Mesenchymal stem cell (in vitro differentiated cells and primary cell): ENCODE results near the gene KPNA2.
A peak's percentile ranks its signal among the peaks of the same experiment; 100 is the strongest.

ENCODE experiments used
- DNase-seq: peaks from one replicate; pipeline ENCODE4 v3.0.0-alpha.2; 2013
- H2AFZ ChIP-seq: one replicate; pipeline ENCODE4 v1.6.1; 2013; ENCODE audit warnings: low read depth, mild to moderate bottlenecking, control low read depth, inconsistent platforms, low read length, moderate library complexity
- H2AK5ac ChIP-seq: 2 replicates; pipeline ENCODE4 v1.6.1; 2013; ENCODE audit warnings: low read length, moderate library complexity, mild to moderate bottlenecking, inconsistent platforms; ENCODE audit not compliant: severe bottlenecking
- H2BK120ac ChIP-seq: one replicate; pipeline ENCODE4 v1.6.1; 2013; ENCODE audit warnings: low read depth, mild to moderate bottlenecking, inconsistent platforms, low read length, moderate library complexity
- H2BK12ac ChIP-seq, 2 experiments: one replicate each; pipeline ENCODE4 v1.6.1; 2013; ENCODE audit warnings: inconsistent platforms in 2 of 2, low read length in 2 of 2, mild to moderate bottlenecking in 2 of 2, moderate library complexity in 2 of 2, control low read depth in 1 of 2
- H2BK15ac ChIP-seq: one replicate; pipeline ENCODE4 v1.6.1; 2013; ENCODE audit warnings: mild to moderate bottlenecking, low read depth, inconsistent platforms; ENCODE audit not compliant: poor library complexity, severe bottlenecking
- H2BK5ac ChIP-seq: 2 replicates; pipeline ENCODE4 v1.6.1; 2013; ENCODE audit warnings: low read depth, mild to moderate bottlenecking, low read length, control low read depth, inconsistent platforms; ENCODE audit not compliant: poor library complexity, severe bottlenecking
- H3K14ac ChIP-seq, 2 experiments: one replicate each; pipeline ENCODE4 v1.6.1; 2013; ENCODE audit warnings: inconsistent platforms in 2 of 2, low read length in 2 of 2, control low read depth in 1 of 2, mild to moderate bottlenecking in 1 of 2, moderate library complexity in 1 of 2
- H3K18ac ChIP-seq, 2 experiments: one replicate each; pipeline ENCODE4 v1.6.1; 2013; ENCODE audit warnings: inconsistent platforms in 2 of 2, low read length in 2 of 2, control low read depth in 1 of 2, low read depth in 1 of 2, mild to moderate bottlenecking in 1 of 2
- H3K23ac ChIP-seq, 2 experiments: one replicate each; pipeline ENCODE4 v1.6.1; 2013; ENCODE audit warnings: inconsistent platforms in 2 of 2, low read length in 2 of 2, mild to moderate bottlenecking in 2 of 2, moderate library complexity in 2 of 2, control low read depth in 1 of 2
- H3K27ac ChIP-seq: 2 replicates; pipeline ENCODE4 v1.5.1; 2013; ENCODE audit warnings: mild to moderate bottlenecking, moderate library complexity, low read length, control low read depth, inconsistent platforms; ENCODE audit not compliant: poor library complexity, severe bottlenecking
- H3K27me3 ChIP-seq, 2 experiments: 2 replicates each; pipeline versions ENCODE4 v1.6.1 to v1.7.0; 2013; ENCODE audit warnings: low read length in 2 of 2, mild to moderate bottlenecking in 2 of 2, moderate library complexity in 2 of 2, control low read depth in 1 of 2, inconsistent platforms in 1 of 2; ENCODE audit not compliant: control insufficient read depth in 1 of 2, insufficient read depth in 1 of 2
- H3K36me3 ChIP-seq, 2 experiments: 2 replicates each; pipeline versions ENCODE4 v1.6.1 to v1.7.0; 2013; ENCODE audit warnings: low read length in 2 of 2, control low read depth in 1 of 2, inconsistent platforms in 1 of 2, low read depth in 1 of 2, mild to moderate bottlenecking in 1 of 2; ENCODE audit not compliant: insufficient read depth in 2 of 2, control insufficient read depth in 1 of 2
- H3K4ac ChIP-seq, 2 experiments: one replicate each; pipeline ENCODE4 v1.6.1; 2013; ENCODE audit warnings: inconsistent platforms in 2 of 2, low read length in 2 of 2, mild to moderate bottlenecking in 2 of 2, moderate library complexity in 2 of 2, control low read depth in 1 of 2, low read depth in 1 of 2
- H3K4me1 ChIP-seq: 2 replicates; pipeline ENCODE4 v1.6.1; 2013; ENCODE audit warnings: low read depth, low read length, control low read depth; ENCODE audit not compliant: control insufficient read depth, insufficient read depth
- H3K4me2 ChIP-seq: 2 replicates; pipeline ENCODE4 v1.6.1; 2013; ENCODE audit warnings: low read length, mild to moderate bottlenecking, inconsistent platforms; ENCODE audit not compliant: poor library complexity, severe bottlenecking
- H3K4me3 ChIP-seq, 2 experiments: 2 replicates each; pipeline versions ENCODE4 v1.5.1 to v1.7.0; 2013; ENCODE audit warnings: low read length in 2 of 2, mild to moderate bottlenecking in 2 of 2, control low read depth in 1 of 2, low read depth in 1 of 2; ENCODE audit not compliant: insufficient read depth in 1 of 2
- H3K79me1 ChIP-seq: replicated peaks from 2 replicates; pipeline ENCODE4 v1.6.1; 2013; ENCODE audit warnings: mild to moderate bottlenecking, control low read depth, low read length, inconsistent platforms; ENCODE audit not compliant: poor library complexity, severe bottlenecking
- H3K9ac ChIP-seq: 2 replicates; pipeline ENCODE4 v1.7.0; 2013; ENCODE audit warnings: mild to moderate bottlenecking, low read length, moderate library complexity
- H3K9me3 ChIP-seq: 2 replicates; pipeline ENCODE4 v1.7.0; 2013; ENCODE audit warnings: mild to moderate bottlenecking, low read length; ENCODE audit not compliant: control insufficient read depth
- H4K8ac ChIP-seq: one replicate; pipeline ENCODE4 v1.6.1; 2013; ENCODE audit warnings: inconsistent platforms, mild to moderate bottlenecking, low read length, moderate library complexity
- H4K91ac ChIP-seq: one replicate; pipeline ENCODE4 v1.6.1; 2013; ENCODE audit warnings: mild to moderate bottlenecking, low read length, inconsistent platforms
- whole genome bisulfite sequencing: methylation state at CpG from one replicate; pipeline ENCODE4 v1.1.7; 2013; ENCODE audit warnings: mixed read lengths; 5-methylcytosine and 5-hydroxymethylcytosine counted together

KPNA2 gene

GRCh38 chr17:67999291-67999911 lies 36.1 kb upstream of the KPNA2 start:
- no peaks in the 10 kb centered on the region for H3K79me1 ChIP-seq
- no peak overlapping the region for H3K27ac ChIP-seq
- H3K9me3 ChIP-seq: no peaks in the 10 kb centered on the region
- H3K4me3 ChIP-seq: no peak overlapping the region
- DNase-seq: no peak
- no peak overlapping the region for H3K4me2 ChIP-seq
- no peak overlapping the region for H3K23ac ChIP-seq
- H4K8ac ChIP-seq: no peak overlapping the region
- H2BK15ac ChIP-seq: no peak overlapping the region
- H2AFZ ChIP-seq: no peak overlapping the region
- H2BK120ac ChIP-seq: no peak overlapping the region
- H3K14ac ChIP-seq: no peak overlapping the region
- H3K36me3 ChIP-seq: no peaks in the 10 kb centered on the region
- no peak overlapping the region for H2AK5ac ChIP-seq
- no peak overlapping the region for H3K9ac ChIP-seq
- H3K4ac ChIP-seq: no peak overlapping the region
- no peak overlapping the region for H4K91ac ChIP-seq
- no peaks in the 10 kb centered on the region for H3K27me3 ChIP-seq
- no peak overlapping the region for H2BK5ac ChIP-seq
- H2BK12ac ChIP-seq: no peak overlapping the region
- no peak overlapping the region for H3K18ac ChIP-seq
- 89% methylated on average over 1 of the region's 3 CpGs for WGBS
- peaks cover 10% of the 10 kb centered on the region for H3K4me1 ChIP-seq

DNA sequence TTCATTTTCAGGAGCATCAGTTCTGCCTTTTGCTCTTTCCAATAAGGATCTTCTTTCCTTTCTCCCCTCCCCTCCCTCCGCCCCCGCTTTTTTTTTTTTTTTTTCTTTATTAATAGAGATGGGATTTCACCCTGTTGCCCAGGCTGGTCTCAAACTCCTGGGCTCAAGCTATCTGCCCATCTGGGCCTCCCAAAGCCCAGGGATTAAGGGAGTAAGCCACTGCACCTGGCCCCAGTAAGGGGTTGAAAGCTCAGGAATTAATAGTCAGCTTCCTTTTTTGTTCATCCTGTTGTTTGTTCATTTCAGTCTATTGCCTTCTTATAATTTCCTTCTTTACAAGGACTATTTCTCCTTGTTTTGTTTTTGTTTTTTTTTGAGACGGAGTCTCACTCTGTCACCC lies 31.3 kb upstream of the KPNA2 start:
- Histone ChIP-seq H2BK12ac (no peak overlapping the region), H2AK5ac (no peak overlapping the region), H2AFZ (no peak overlapping the region), H3K4me3 (no peak overlapping the region), H3K79me1 (no peaks in the 10 kb centered on the region), H3K4ac (no peak overlapping the region), H3K27ac (no peak overlapping the region), H3K4me1 (no peaks in the 10 kb centered on the region), H3K4me2 (no peak overlapping the region), H3K36me3 (no peaks in the 10 kb centered on the region), H3K9me3 (no peaks in the 10 kb centered on the region), H2BK120ac (no peak overlapping the region), H2BK15ac (no peak overlapping the region), H3K9ac (no peak overlapping the region), H3K18ac (no peak overlapping the region), H4K8ac (no peak overlapping the region), H4K91ac (no peak overlapping the region), H2BK5ac (no peak overlapping the region), H3K27me3 (no peaks in the 10 kb centered on the region), H3K14ac (no peak overlapping the region), H3K23ac (no peak overlapping the region)
- DNase-seq: no peak
- WGBS: 100% methylated on average over 1 of the region's 3 CpGs

GRCh38 chr17:68006797-68007196 lies 28.7 kb upstream of the KPNA2 start:
- Histone ChIP-seq H3K18ac (no peak overlapping the region), H2AFZ (no peak overlapping the region), H2BK12ac (no peak overlapping the region), H3K9ac (no peak overlapping the region), H3K36me3 (no peaks in the 10 kb centered on the region), H3K4me2 (no peak overlapping the region), H2BK15ac (no peak overlapping the region), H3K4me1 (no peaks in the 10 kb centered on the region), H4K91ac (no peak overlapping the region), H3K9me3 (no peaks in the 10 kb centered on the region), H4K8ac (no peak overlapping the region), H3K23ac (no peak overlapping the region), H2BK5ac (no peak overlapping the region), H2AK5ac (no peak overlapping the region), H3K4me3 (no peak overlapping the region), H2BK120ac (no peak overlapping the region), H3K27ac (no peak overlapping the region), H3K4ac (no peak overlapping the region), H3K14ac (no peak overlapping the region), H3K79me1 (no peaks in the 10 kb centered on the region), H3K27me3 (no peaks in the 10 kb centered on the region)
- whole genome bisulfite sequencing: 100% methylated on average over 5 of the region's 6 CpGs
- DNase-seq: no peak

DNA sequence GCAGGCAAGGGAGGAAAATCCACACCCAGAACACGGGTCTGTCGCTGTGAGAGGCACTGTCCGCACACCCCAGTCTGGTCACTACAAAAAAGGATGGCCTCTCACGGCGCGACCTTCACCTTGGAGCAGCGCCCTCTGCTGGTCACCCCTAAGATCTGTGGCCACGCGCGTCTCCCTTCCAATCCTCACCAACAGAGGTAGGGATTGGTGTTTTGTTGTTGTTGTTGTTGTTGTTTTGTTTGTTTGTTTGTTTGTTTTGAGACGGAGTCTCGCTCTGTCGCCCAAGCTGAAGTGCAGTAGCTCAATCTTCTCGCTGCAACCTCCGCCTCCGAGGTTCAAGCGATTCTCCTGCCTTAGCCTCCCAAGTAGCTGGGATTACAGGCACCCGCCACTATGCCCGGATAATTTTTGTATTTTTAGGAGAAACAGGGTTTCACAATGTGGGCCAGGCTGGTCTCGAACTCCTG lies 24.3 kb upstream of the KPNA2 start:
- Histone ChIP-seq H3K27ac (no peak overlapping the region), H3K9me3 (no peaks in the 10 kb centered on the region), H2AFZ (peak overlapping the region; percentile 54), H3K4me1 (no peaks in the 10 kb centered on the region), H3K4me3 (no peak overlapping the region), H2BK15ac (no peak overlapping the region), H3K4ac (no peak overlapping the region), H3K9ac (no peak overlapping the region), H3K27me3 (peaks cover 0 to 3% of the 10 kb centered on the region in 2 experiments), H3K18ac (no peak overlapping the region), H3K14ac (no peak overlapping the region), H2AK5ac (no peak overlapping the region), H3K79me1 (no peaks in the 10 kb centered on the region), H3K4me2 (no peak overlapping the region), H2BK12ac (no peak overlapping the region), H4K8ac (no peak overlapping the region), H2BK5ac (no peak overlapping the region), H3K36me3 (no peaks in the 10 kb centered on the region), H2BK120ac (no peak overlapping the region), H4K91ac (no peak overlapping the region), H3K23ac (no peak overlapping the region)
- WGBS: 65% methylated on average over 13 of the region's 20 CpGs
- DNase-seq: peak; percentile 38
